ENCODE data around the gene NCOA4.

DNA sequence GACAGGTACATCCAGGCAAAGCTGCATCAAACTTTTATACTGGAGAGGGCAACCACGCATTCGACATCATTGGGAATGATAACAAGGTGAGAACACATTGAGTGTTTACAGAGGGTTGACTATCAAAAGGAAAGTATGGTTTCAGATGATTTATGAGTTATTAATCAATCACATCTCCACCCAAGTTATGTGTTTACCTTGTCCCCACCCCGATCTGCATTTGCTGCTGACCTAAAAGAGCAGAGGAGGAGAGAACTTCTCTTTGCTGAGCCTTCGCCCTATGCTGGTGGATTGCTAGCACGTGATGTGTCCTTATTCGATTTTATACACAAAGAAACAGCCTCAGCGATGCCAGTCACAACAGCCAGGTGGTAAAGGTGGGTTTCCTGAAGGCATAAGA is 15.8 kb upstream of the NCOA4 start, which contains the start of gene MSMB:
- TF ChIP-seq POLR2A (IDR thresholded peaks at IDR 0.05; ENCODE audit: control extremely low read depth in 1 of 2, low read depth in 2 of 2, low read length in 2 of 2) (no peak), PHF8 (conservative IDR thresholded peaks at IDR 0.05; ENCODE audit: low read depth, low read length) (no peak), SP1 (IDR thresholded peaks at IDR 0.05; ENCODE audit: low read depth, low read length) (no peak), EP300 (IDR thresholded peaks at IDR 0.05; ENCODE audit: borderline replicate concordance in 1 of 2, low read depth in 2 of 2, low read length in 2 of 2) (no peak), POLR2AphosphoS5 (IDR thresholded peaks at IDR 0.05; ENCODE audit: low read depth, low read length) (no peak), SIN3A (conservative IDR thresholded peaks at IDR 0.05 in 1 of 2, IDR thresholded peaks at IDR 0.05 in 1 of 2; ENCODE audit: low read depth in 1 of 2, low read length in 2 of 2) (no peak)
- TF ChIP-seq, protein P1, sequence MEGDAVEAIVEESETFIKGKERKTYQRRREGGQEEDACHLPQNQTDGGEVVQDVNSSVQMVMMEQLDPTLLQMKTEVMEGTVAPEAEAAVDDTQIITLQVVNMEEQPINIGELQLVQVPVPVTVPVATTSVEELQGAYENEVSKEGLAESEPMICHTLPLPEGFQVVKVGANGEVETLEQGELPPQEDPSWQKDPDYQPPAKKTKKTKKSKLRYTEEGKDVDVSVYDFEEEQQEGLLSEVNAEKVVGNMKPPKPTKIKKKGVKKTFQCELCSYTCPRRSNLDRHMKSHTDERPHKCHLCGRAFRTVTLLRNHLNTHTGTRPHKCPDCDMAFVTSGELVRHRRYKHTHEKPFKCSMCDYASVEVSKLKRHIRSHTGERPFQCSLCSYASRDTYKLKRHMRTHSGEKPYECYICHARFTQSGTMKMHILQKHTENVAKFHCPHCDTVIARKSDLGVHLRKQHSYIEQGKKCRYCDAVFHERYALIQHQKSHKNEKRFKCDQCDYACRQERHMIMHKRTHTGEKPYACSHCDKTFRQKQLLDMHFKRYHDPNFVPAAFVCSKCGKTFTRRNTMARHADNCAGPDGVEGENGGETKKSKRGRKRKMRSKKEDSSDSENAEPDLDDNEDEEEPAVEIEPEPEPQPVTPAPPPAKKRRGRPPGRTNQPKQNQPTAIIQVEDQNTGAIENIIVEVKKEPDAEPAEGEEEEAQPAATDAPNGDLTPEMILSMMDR (IDR thresholded peaks at IDR 0.05; ENCODE audit: control extremely low read depth in 1 of 3, insufficient read depth in 1 of 3, low read depth in 1 of 3, low read length in 3 of 3), result no peak
